Epithelial cell of proximal tubule (primary cell): ENCODE data around the gene PNLIP. TPM values are rescaled to one million over a fixed set of nuclear protein-coding genes. Genes with fewer than 3 reads are reported as not detected.
A peak's percentile ranks its signal among the peaks of the same experiment; 100 is the strongest.

Experiments used
- DNase-seq: peaks from one replicate; pipeline ENCODE4 v3.0.0-alpha.2; 2011; ENCODE audit warnings: low read depth
- H3K4me3 ChIP-seq: 2 replicates; pipeline ENCODE4 v1.5.1; 2011; ENCODE audit warnings: low read depth, mild to moderate bottlenecking, low read length
- total RNA-seq: library from RNA; depleted of rRNA; stranded (reverse); fragments of >200 nt; gene quantifications from 2 replicates; pipeline ENCODE4 v1.2.3, GENCODE V29; 2015
- TF ChIP-seq, protein P1 (sequence below): conservative IDR thresholded peaks from 2 replicates; pipeline ENCODE4 v1.5.1; 2012; ENCODE audit warnings: low read depth, mild to moderate bottlenecking, low read length

Gene PNLIP
- total RNA-seq, 1 donor from 2014 or later: not detected

DNA sequence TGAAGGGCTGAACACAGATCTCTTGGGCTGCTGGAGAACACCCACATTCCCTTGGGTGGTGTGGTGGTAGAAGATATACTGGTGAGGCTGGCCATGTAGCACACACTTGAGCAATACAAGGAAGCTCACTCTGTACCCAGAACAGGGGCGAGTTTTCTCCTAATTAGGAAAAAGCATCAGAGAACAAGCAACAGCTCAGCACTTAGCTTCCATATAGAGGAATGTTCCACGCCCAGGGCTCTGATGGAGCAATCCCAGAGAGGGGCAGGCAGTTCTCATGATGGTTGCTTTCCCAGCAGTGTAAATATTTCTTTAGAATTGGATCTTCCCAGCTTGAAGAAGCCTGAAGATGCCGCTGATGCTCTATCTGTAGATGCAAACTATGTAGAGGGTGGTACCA lies 21.0 kb upstream of the PNLIP start:
- no peak overlapping the region for H3K4me3 ChIP-seq
- TF ChIP-seq, protein P1, sequence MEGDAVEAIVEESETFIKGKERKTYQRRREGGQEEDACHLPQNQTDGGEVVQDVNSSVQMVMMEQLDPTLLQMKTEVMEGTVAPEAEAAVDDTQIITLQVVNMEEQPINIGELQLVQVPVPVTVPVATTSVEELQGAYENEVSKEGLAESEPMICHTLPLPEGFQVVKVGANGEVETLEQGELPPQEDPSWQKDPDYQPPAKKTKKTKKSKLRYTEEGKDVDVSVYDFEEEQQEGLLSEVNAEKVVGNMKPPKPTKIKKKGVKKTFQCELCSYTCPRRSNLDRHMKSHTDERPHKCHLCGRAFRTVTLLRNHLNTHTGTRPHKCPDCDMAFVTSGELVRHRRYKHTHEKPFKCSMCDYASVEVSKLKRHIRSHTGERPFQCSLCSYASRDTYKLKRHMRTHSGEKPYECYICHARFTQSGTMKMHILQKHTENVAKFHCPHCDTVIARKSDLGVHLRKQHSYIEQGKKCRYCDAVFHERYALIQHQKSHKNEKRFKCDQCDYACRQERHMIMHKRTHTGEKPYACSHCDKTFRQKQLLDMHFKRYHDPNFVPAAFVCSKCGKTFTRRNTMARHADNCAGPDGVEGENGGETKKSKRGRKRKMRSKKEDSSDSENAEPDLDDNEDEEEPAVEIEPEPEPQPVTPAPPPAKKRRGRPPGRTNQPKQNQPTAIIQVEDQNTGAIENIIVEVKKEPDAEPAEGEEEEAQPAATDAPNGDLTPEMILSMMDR: no peak
- no peak for DNase-seq

DNA sequence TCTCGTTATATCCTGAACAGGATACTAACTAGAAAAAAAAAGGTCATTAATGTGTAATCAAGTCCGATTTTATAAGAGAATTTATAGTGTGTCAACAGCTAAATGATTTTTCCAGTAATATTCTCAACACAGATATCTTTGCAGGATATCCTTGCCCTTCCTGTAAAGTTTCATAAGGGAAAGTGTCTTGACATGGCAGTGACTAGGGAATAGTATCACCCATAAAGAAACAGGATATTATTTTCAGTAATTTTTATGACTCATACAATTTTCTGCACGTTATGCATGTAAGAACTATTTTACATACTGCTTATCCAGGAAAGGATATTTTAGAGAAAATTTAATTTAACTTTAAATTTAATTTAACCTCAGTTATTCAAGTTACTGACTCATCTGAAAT lies 19.5 kb upstream of the PNLIP start:
- H3K4me3 ChIP-seq: no peak overlapping the region
- TF ChIP-seq, protein P1: no peak
- no peak for DNase-seq

DNA sequence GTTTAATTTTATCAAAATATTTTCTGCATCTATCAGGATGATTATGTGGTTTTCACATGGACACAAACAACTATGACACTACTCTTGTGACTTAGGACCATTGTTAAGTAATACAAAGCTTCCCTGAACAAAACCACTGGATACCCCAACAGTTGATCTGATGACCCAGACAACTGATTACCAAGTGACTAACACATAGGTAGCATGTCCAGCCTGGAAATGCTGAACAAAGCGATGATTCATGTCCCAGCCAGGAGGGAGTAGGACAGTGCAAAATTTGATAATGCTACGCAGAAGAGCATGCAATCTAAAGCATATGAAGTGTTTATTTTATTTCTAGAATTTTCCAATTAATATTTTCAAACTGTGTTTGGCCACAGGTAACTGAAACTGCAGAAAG lies 8.9 kb upstream of the PNLIP start:
- peak; percentile 7 for DNase-seq
- TF ChIP-seq, protein P1: no peak
- H3K4me3 ChIP-seq: no peak overlapping the region

DNA sequence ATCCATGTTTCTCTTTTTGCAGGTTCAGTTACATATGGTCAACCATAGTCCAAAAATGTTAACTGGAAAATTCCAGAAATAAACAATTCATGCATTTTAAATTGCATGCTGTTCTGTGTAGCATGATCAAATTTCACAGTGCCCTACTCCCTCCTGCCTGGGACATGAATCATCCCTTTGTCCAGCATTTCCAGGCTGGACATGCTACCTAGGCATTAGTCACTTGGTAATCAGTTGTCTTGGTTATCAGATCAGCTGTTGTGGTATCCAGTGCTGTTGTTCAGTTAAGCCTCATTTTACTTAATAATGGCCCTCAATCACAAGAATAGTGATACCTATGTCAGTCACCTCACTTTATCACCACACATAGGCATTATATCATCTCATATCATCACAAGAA lies 7.3 kb upstream of the PNLIP start:
- H3K4me3 ChIP-seq: no peak overlapping the region
- TF ChIP-seq, protein P1: no peak
- peak; percentile 35 for DNase-seq

DNA sequence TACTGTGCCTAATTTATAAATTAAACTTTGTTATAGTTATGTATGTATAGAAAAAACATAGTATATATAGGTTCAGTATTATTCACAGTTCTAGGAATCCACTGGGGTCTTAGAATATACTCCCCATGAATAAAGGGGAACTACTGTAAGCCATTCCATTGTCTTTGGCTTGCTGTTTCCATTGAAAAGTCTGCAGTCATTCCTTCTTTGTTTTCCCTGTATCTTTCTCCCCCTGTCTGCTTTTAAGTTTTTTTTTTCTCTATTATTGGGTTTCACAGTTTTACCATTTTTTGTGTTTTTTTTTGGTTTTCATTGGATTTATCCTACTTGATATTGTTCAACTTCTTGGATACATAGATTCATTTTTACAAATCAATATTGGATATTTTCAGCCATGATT lies 6.7 kb upstream of the PNLIP start:
- TF ChIP-seq, protein P1: no peak
- no peak for DNase-seq
- no peak overlapping the region for H3K4me3 ChIP-seq

DNA sequence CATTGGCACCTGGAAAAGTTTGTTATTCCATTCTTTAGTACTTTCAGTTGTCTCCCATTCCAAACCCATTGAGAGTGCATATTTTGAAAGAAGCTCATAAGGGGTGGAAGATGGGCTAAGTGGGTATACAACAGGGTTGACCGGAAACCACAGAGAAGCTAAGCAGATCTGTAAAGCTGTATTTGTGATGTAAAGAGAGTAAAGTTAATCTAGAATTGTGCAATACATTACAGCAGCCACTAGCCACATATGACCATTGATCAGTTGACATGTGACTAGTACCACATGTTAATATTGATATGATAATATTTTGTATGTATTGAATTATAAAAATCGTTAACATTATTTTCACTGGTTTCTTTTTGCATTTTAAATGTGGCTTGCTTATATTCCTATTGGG lies 4.9 kb upstream of the PNLIP start:
- DNase-seq: no peak
- TF ChIP-seq, protein P1: no peak
- H3K4me3 ChIP-seq: no peak overlapping the region

DNA sequence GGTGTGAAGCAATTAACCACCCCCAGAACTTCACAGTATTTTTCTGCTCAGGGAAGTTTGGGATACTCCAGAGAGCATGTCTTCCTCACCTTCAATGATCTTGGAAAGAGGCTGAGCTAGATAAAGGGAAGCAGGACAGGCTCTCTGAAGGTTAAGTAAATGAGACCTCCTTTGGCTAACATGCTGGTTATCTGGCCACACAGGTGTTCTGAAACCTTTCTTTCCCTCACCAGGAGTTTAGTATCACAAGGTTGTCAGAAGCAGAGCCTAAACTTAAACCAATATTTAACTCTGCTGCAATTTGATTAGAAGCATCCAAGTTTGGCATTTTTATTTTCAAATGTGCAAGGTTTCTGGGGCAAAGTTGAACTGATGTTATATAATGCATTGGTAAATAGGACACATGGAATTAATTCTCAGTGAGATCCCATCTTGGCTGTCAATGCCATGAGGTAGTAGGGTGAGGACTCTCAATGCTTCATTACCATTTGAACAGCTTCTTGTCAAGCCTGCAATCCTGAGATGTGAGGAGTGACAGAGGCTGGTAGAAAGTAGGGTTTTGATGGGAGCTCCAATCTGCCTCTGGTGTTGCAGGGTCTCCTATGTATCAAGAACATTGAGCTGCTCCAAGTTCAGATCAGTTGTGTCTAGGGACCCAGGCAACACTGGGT lies 3.6 kb upstream of the PNLIP start:
- H3K4me3 ChIP-seq: no peak overlapping the region
- no peak for DNase-seq
- TF ChIP-seq, protein P1: no peak
